K562 (cell line): ENCODE measurements around the gene FAM53C. TPM values are rescaled to one million over a fixed set of nuclear protein-coding genes. Genes with fewer than 3 reads are reported as not detected.
A peak's percentile ranks its signal among the peaks of the same experiment; 100 is the strongest.

Source experiments
- GATA2 ChIP-seq: sonication (generic); formaldehyde crosslinking; IDR thresholded peaks from 2 replicates; pipeline ENCODE4 v1.4.0; 2020; ENCODE audit warnings: mild to moderate bottlenecking, missing genetic modification reagents
- HCFC1 ChIP-seq: IDR thresholded peaks from 2 replicates; pipeline ENCODE4 v1.6.1; 2012; ENCODE audit warnings: low read depth, low read length, improper control_type of control experiment
- KLF1 ChIP-seq: fragments of 450-650 bp; IDR thresholded peaks from 2 replicates; pipeline ENCODE4 v1.6.1; 2016; ENCODE audit warnings: missing genetic modification characterization, missing compliant biosample characterization
- NCOR1 ChIP-seq: fragments of 450-650 bp; IDR thresholded peaks from 2 replicates; pipeline ENCODE4 v1.6.1; 2016; ENCODE audit warnings: mild to moderate bottlenecking, moderate library complexity
- SRSF3 ChIP-seq: fragments of 200-400 bp; formaldehyde crosslinking; IDR thresholded peaks from 2 replicates; pipeline ENCODE4 v1.6.1; 2016; ENCODE audit warnings: mild to moderate bottlenecking, low read length, moderate library complexity; ENCODE audit not compliant: insufficient read depth
- ZNF12 ChIP-seq: sonication (generic); formaldehyde crosslinking; IDR thresholded peaks from 2 replicates; pipeline ENCODE4 v1.4.0; 2020; ENCODE audit warnings: mild to moderate bottlenecking, missing genetic modification reagents
- polyA plus RNA-seq, 8 experiments: library from polyadenylated mRNA; depleted of rRNA in 4 of 8; stranded (reverse) in 5 of 8; unstranded in 3 of 8; fragments of >200 nt; fragmentation: Nextera tagmentation in 2 of 8; fragmentation: Illumina TruSeq in 1 of 8; extraction: Ambion mirVana in 2 of 8; extraction: Trizol in 1 of 8; gene quantifications; 2 replicates each; pipeline versions ENCODE4 v1.2.1 to v1.2.3, GENCODE V29; 2011 to 2014; ENCODE audit warnings: inconsistent platforms in 1 of 8, missing spikeins in 1 of 8
- total RNA-seq, 7 experiments: library from RNA; depleted of rRNA in 6 of 7; stranded (reverse); fragments of >200 nt in 6 of 7; fragmentation: Illumina TruSeq in 2 of 7; extraction: Trizol in 2 of 7; gene quantifications; 2 replicates each; pipeline versions ENCODE4 v1.2.1 to v1.2.3, GENCODE V29; 2011 to 2021; ENCODE audit warnings: low replicate concordance in 1 of 7
- TF ChIP-seq, protein P1 (sequence below), 3 experiments: fragments of 200-800 bp in 1 of 3; sonication (Bioruptor generic) in 1 of 3; sonication (generic) in 1 of 3; formaldehyde crosslinking in 1 of 3; IDR thresholded peaks; 2 replicates each; pipeline versions ENCODE4 v1.6.1 to v1.8.0; 2016 to 2022; ENCODE audit warnings: mild to moderate bottlenecking in 2 of 3, missing compliant biosample characterization in 2 of 3, missing genetic modification characterization in 2 of 3, missing genetic modification reagents in 1 of 3
- TF ChIP-seq, protein P2 (sequence below): fragments of 200-600 bp; sonication (generic); IDR thresholded peaks from one replicate; pipeline ENCODE4 v1.6.1; 2012; ENCODE audit warnings: mild to moderate bottlenecking, low read depth, low read length, inconsistent platforms
- TF ChIP-seq, protein P3 (sequence below): sonication (generic); formaldehyde crosslinking; IDR thresholded peaks from 2 replicates; pipeline ENCODE4 v1.8.0; 2022; ENCODE audit warnings: mild to moderate bottlenecking, missing genetic modification reagents

Gene FAM53C
- total and polyA plus RNA-seq, 9 of the 15 experiments (the other 6 are each of a cell fraction or from before 2014, with no cell fraction given) = 9.7 to 38.5 (median 25.2) TPM

DNA sequence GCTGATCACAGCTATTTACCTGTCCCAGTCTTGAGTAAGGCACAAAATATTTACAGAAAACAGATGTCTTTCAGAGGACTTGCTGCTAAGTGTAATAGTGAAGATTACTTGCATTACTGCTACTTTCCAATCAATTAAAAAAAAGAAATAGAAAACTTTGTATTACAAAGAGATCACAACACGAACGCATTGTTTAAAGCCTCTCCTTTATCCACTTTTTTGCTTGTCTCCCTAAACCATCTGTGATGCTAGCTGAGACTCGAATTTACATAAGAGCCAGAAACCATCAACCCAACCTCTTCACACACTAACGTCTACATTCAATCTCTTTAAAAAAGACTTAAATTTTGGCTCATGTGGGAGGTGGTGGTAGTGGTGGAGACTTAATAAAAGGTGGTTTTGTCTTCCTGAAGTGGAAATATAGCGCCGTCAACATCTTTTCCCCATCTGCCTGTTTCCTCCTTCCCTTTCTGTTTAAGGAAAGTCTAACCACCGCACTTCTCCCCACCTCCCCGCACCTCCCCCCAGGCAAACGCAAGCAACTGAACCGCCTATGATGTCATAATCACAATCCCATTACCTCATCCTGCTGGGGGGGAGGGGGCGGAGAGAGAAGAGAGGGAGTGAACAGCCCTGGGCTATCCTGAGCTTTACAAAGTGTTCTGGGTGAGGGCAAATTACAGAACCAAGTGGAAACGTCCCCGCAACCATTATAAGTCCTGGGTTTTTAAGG, 948 bp upstream of the FAM53C start (continued):
- TF ChIP-seq, protein P1, sequence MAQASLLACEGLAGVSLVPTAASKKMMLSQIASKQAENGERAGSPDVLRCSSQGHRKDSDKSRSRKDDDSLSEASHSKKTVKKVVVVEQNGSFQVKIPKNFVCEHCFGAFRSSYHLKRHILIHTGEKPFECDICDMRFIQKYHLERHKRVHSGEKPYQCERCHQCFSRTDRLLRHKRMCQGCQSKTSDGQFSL (CRISPR knock-in tag; IDR thresholded peaks at IDR 0.05) = peak; percentile 94
- TF ChIP-seq, protein P1 (tag; IDR thresholded peaks at IDR 0.05) = peak in 1 of 2 experiments; percentile 96; a peak in 2 of 4 replicates
- TF ChIP-seq, protein P2, sequence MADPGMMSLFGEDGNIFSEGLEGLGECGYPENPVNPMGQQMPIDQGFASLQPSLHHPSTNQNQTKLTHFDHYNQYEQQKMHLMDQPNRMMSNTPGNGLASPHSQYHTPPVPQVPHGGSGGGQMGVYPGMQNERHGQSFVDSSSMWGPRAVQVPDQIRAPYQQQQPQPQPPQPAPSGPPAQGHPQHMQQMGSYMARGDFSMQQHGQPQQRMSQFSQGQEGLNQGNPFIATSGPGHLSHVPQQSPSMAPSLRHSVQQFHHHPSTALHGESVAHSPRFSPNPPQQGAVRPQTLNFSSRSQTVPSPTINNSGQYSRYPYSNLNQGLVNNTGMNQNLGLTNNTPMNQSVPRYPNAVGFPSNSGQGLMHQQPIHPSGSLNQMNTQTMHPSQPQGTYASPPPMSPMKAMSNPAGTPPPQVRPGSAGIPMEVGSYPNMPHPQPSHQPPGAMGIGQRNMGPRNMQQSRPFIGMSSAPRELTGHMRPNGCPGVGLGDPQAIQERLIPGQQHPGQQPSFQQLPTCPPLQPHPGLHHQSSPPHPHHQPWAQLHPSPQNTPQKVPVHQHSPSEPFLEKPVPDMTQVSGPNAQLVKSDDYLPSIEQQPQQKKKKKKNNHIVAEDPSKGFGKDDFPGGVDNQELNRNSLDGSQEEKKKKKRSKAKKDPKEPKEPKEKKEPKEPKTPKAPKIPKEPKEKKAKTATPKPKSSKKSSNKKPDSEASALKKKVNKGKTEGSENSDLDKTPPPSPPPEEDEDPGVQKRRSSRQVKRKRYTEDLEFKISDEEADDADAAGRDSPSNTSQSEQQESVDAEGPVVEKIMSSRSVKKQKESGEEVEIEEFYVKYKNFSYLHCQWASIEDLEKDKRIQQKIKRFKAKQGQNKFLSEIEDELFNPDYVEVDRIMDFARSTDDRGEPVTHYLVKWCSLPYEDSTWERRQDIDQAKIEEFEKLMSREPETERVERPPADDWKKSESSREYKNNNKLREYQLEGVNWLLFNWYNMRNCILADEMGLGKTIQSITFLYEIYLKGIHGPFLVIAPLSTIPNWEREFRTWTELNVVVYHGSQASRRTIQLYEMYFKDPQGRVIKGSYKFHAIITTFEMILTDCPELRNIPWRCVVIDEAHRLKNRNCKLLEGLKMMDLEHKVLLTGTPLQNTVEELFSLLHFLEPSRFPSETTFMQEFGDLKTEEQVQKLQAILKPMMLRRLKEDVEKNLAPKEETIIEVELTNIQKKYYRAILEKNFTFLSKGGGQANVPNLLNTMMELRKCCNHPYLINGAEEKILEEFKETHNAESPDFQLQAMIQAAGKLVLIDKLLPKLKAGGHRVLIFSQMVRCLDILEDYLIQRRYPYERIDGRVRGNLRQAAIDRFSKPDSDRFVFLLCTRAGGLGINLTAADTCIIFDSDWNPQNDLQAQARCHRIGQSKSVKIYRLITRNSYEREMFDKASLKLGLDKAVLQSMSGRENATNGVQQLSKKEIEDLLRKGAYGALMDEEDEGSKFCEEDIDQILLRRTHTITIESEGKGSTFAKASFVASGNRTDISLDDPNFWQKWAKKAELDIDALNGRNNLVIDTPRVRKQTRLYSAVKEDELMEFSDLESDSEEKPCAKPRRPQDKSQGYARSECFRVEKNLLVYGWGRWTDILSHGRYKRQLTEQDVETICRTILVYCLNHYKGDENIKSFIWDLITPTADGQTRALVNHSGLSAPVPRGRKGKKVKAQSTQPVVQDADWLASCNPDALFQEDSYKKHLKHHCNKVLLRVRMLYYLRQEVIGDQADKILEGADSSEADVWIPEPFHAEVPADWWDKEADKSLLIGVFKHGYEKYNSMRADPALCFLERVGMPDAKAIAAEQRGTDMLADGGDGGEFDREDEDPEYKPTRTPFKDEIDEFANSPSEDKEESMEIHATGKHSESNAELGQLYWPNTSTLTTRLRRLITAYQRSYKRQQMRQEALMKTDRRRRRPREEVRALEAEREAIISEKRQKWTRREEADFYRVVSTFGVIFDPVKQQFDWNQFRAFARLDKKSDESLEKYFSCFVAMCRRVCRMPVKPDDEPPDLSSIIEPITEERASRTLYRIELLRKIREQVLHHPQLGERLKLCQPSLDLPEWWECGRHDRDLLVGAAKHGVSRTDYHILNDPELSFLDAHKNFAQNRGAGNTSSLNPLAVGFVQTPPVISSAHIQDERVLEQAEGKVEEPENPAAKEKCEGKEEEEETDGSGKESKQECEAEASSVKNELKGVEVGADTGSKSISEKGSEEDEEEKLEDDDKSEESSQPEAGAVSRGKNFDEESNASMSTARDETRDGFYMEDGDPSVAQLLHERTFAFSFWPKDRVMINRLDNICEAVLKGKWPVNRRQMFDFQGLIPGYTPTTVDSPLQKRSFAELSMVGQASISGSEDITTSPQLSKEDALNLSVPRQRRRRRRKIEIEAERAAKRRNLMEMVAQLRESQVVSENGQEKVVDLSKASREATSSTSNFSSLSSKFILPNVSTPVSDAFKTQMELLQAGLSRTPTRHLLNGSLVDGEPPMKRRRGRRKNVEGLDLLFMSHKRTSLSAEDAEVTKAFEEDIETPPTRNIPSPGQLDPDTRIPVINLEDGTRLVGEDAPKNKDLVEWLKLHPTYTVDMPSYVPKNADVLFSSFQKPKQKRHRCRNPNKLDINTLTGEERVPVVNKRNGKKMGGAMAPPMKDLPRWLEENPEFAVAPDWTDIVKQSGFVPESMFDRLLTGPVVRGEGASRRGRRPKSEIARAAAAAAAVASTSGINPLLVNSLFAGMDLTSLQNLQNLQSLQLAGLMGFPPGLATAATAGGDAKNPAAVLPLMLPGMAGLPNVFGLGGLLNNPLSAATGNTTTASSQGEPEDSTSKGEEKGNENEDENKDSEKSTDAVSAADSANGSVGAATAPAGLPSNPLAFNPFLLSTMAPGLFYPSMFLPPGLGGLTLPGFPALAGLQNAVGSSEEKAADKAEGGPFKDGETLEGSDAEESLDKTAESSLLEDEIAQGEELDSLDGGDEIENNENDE = no peak
- TF ChIP-seq ZNF12 (no peak), NCOR1 (peak; percentile 61), HCFC1 (no peak), SRSF3 (no peak), GATA2 (CRISPR knock-in tag) (no peak), KLF1 (tag) (no peak)
- TF ChIP-seq, protein P3, sequence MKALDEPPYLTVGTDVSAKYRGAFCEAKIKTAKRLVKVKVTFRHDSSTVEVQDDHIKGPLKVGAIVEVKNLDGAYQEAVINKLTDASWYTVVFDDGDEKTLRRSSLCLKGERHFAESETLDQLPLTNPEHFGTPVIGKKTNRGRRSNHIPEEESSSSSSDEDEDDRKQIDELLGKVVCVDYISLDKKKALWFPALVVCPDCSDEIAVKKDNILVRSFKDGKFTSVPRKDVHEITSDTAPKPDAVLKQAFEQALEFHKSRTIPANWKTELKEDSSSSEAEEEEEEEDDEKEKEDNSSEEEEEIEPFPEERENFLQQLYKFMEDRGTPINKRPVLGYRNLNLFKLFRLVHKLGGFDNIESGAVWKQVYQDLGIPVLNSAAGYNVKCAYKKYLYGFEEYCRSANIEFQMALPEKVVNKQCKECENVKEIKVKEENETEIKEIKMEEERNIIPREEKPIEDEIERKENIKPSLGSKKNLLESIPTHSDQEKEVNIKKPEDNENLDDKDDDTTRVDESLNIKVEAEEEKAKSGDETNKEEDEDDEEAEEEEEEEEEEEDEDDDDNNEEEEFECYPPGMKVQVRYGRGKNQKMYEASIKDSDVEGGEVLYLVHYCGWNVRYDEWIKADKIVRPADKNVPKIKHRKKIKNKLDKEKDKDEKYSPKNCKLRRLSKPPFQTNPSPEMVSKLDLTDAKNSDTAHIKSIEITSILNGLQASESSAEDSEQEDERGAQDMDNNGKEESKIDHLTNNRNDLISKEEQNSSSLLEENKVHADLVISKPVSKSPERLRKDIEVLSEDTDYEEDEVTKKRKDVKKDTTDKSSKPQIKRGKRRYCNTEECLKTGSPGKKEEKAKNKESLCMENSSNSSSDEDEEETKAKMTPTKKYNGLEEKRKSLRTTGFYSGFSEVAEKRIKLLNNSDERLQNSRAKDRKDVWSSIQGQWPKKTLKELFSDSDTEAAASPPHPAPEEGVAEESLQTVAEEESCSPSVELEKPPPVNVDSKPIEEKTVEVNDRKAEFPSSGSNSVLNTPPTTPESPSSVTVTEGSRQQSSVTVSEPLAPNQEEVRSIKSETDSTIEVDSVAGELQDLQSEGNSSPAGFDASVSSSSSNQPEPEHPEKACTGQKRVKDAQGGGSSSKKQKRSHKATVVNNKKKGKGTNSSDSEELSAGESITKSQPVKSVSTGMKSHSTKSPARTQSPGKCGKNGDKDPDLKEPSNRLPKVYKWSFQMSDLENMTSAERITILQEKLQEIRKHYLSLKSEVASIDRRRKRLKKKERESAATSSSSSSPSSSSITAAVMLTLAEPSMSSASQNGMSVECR (CRISPR knock-in tag) = no peak
